Activated gamma-delta T cell treated with Interleukin-2 at 50 U/mL for 16 hours (primary cell): ENCODE results near the gene ADH4.

Experiments used
- DNase-seq: peaks from one replicate; pipeline ENCODE4 v3.0.0-alpha.2; 2020

The ADH4 gene

DNA sequence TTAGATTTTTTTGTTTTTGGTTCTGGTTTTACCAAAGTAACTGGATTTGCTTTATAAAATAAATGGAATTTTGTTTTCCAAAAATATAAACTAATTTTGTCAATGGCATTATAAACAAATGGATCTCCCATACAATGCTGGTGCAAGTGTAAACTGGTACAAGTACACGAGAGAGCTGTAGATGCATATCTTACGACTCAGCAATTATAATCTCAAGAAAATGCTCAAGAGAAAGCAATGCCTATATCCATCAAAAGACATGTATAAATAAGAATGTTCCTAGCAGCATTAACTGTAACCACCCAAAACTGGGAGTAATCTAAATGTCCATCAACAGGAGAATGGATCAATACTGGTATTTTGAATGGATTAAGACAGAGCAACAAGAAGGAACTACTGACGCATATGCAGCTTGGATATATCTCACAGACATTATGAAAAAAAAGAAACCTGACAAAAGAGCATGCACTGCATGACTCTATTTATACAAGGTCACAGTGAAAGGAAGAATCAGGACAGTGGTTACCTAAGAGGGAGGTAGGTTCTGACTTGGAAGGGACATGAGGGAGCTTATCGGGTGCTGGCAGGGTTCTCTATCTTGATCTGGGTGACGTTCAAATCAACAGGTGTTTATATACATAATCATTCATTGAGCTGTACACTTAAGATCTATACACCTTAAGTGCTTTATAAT is 65.0 kb downstream of the ADH4 start:
- DNase-seq, result no peak

DNA sequence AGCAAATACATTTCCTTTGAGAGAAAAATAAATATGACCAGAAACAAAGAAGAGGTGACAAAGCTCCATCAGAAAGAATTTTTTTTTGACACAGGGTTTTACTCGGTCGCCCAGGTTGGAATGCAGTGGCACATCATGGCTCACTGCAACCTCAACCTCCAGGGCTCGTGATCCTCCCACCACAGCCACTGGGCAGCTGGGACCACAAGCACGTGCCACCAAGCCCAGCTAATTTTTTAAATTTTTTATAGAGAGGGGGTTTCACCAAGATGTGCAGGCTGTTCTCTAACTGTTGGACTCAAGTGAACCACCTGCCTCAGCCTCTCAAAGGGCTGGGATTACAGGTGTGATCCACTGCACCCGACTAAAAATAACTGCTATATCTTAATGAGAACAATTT is 65.8 kb downstream of the ADH4 start:
- DNase-seq, result no peak

DNA sequence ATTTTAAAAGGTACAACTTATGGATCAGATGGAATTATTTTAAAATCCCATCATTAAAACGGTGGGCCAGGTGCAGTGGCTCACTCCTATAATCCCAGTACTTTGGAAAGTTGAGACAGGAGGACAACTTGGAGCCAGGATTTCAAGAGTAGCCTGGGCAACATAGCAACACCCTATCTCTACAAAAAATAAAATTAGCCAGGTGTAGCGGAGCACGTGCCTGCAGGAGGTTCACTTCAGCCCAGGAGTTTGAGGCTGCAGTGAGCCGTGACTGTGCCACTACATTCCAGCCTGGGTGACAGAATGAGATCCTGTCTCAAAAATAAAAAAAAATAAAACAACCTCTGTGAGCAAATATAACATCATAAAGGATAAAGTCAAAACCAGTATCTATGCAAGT is 66.9 kb downstream of the ADH4 start:
- no peak for DNase-seq

DNA sequence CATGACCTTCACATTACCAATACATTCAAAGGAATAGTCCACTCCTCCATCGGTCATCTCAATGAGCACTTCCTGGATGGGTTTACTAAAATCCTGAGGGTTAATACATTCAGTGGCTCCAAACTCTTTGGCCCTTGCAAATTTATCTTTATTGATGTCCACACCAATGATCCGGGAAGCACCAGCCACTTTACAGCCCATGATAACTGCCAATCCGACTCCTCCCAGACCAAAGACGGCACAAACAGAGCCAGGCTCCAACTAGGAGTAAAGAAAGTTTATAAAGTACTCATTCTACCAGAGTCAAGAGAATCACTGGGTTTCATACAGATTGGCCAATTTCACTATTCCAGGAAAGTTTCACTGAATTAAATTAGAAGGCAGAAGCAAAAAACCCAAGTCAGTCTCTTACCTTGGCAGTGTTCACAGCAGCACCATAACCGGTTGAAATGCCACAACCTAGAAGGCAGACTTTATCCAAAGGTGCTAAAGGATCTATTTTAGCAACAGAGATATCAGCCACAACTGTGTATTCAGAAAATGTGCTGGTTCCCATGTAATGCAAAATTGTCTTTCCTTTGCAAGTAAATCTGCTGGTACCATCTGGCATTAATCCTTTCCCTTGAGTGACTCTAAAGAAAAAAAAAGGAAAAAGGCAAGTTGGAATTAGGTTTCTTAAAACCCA is 67.7 kb downstream of the ADH4 start:
- DNase-seq, result no peak

DNA sequence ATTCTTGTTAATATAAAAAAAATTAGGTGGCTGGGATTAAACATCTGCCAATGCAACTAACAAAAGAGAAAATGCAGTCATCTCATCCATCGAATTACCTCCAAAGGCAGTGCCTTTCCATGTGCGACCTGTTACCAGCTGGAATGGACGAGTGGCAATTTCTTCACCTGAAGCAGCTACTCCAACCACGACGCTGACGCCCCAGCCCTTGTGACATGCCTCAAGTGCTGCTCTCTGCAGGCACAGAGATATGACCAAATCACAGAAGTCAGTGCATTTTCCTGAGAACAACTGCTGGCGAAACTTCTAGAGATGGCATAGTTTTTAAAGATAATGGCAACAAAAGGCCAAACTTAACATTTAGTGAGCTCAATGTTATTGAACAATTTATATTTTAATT is 69.3 kb downstream of the ADH4 start:
- no peak for DNase-seq
